ENCODE results near the gene SCNN1G. TPM values are rescaled to one million over a fixed set of nuclear protein-coding genes. Genes with fewer than 3 reads are reported as not detected.

SCNN1G gene
- total and polyA plus RNA-seq, 2 experiments from 2014 or later, result not detected

- H2AFZ ChIP-seq, result no peak overlapping the region
- 63 to 66% methylated on average over 5 of the region's 5 CpGs for WGBS, 2 experiments (ENCODE audit: low coverage in 1 of 2, low lambda C conversion rate in 2 of 2, missing lambda C conversion rate in 2 of 2)
- TF ChIP-seq EZH2phosphoT487 (IDR thresholded peaks at IDR 0.05; ENCODE audit: insufficient read depth, low read depth) (no peak), EZH2 (IDR thresholded peaks at IDR 0.05; ENCODE audit: insufficient read depth, poor library complexity, severe bottlenecking) (no peak)
- H4K20me1 ChIP-seq (ENCODE audit: insufficient read depth), result peaks cover 4% of the 10 kb centered on the region
- no peak overlapping the region for H3K9ac ChIP-seq
- H3K36me3 ChIP-seq (ENCODE audit: low read depth), result no peaks in the 10 kb centered on the region
- H3K27ac ChIP-seq, result no peak overlapping the region
- H3F3A ChIP-seq (ENCODE audit: insufficient read depth), result 0 out of 2 replicates have a peak, but pooled peaks cover 5% of the 10 kb centered on the region
- no peak for DNase-seq
- in situ Hi-C loops (cut with MboI), result no loop called here
- H3K27me3 ChIP-seq (replicated peaks; ENCODE audit: insufficient read depth), result no peaks in the 10 kb centered on the region
- H3K4me1 ChIP-seq (ENCODE audit: insufficient read depth), result peaks cover 10% of the 10 kb centered on the region
- H3K79me2 ChIP-seq (ENCODE audit: insufficient read depth), result peaks cover 100% of the 10 kb centered on the region
- H3K4me2 ChIP-seq (ENCODE audit: unreplicated experiment), result no peak overlapping the region
- no peaks in the 10 kb centered on the region for H3K9me3 ChIP-seq (ENCODE audit: low read depth)
- no peaks in the 10 kb centered on the region for H3K9me2 ChIP-seq (ENCODE audit: insufficient read depth)
- H3K4me3 ChIP-seq, result no peak overlapping the region
Observed at GRCh38 chr16:23137818-23138217, 44.7 kb upstream of the SCNN1G start.

DNA sequence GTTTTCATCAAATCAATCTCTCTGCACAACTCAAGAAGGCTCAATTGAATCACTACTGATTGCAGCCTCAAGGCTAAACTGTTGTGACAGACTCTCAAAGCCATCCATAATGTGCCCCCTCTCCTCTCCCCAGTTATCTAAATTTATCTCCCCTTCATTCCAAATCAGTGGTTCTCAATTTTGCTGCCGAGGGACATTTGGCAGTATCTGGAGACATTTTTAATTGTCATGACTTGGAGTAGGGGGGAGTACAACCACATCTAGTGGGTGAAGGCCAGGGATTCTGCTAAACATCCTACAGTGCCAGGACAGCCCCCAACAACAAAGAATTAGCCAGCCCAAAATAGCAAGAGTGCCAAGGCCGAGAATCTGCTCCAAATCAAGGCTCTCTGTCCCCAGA lies 42.4 kb upstream of the SCNN1G start:
- DNase-seq, result no peak
- H3K9me2 ChIP-seq (ENCODE audit: insufficient read depth), result no peaks in the 10 kb centered on the region
- H3K9ac ChIP-seq, result no peak overlapping the region
- WGBS, 2 experiments (ENCODE audit: low coverage in 1 of 2, low lambda C conversion rate in 2 of 2, missing lambda C conversion rate in 2 of 2), result 74 to 85% methylated on average over 2 of the region's 2 CpGs
- peaks cover 3% of the 10 kb centered on the region; the same call in 1 of the 2 replicates for H4K20me1 ChIP-seq (ENCODE audit: insufficient read depth)
- H3K4me3 ChIP-seq, result no peak overlapping the region
- H3K4me2 ChIP-seq (ENCODE audit: unreplicated experiment), result no peak overlapping the region
- no peaks in the 10 kb centered on the region for H3K36me3 ChIP-seq (ENCODE audit: low read depth)
- H3K4me1 ChIP-seq (ENCODE audit: insufficient read depth), result peaks cover under 1% of the 10 kb centered on the region; the same call in 1 of the 2 replicates
- TF ChIP-seq EZH2phosphoT487 (IDR thresholded peaks at IDR 0.05; ENCODE audit: insufficient read depth, low read depth) (no peak), EZH2 (IDR thresholded peaks at IDR 0.05; ENCODE audit: insufficient read depth, poor library complexity, severe bottlenecking) (no peak)
- no peak overlapping the region for H2AFZ ChIP-seq
- H3F3A ChIP-seq (ENCODE audit: insufficient read depth), result no peaks in the 10 kb centered on the region
- in situ Hi-C loops (cut with MboI), result no loop called here
- peaks cover 100% of the 10 kb centered on the region for H3K79me2 ChIP-seq (ENCODE audit: insufficient read depth)
- H3K27ac ChIP-seq, result no peak overlapping the region
- H3K9me3 ChIP-seq (ENCODE audit: low read depth), result no peaks in the 10 kb centered on the region
- no peaks in the 10 kb centered on the region for H3K27me3 ChIP-seq (replicated peaks; ENCODE audit: insufficient read depth)

DNA sequence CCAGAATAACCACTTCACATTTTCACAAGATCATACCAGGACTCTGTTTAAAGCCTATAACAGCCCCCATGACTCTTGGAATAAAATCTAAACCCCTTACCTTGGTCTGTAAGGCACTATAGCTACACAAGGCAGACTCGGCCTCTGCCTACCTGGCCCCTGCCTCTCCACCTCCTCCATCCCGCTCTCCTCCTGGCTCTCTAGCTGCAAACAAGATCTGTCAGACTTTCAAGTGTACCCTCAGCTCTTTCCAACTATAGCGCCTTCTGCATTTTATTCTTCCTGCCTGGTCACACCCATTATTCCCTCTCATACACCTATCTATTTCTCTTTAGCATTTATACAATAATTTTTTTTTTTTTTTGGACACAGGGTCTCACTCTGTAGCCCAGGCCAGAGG lies 41.5 kb upstream of the SCNN1G start:
- TF ChIP-seq EZH2phosphoT487 (IDR thresholded peaks at IDR 0.05; ENCODE audit: insufficient read depth, low read depth) (no peak), EZH2 (IDR thresholded peaks at IDR 0.05; ENCODE audit: insufficient read depth, poor library complexity, severe bottlenecking) (no peak)
- no peaks in the 10 kb centered on the region for H3K27me3 ChIP-seq (replicated peaks; ENCODE audit: insufficient read depth)
- in situ Hi-C loops (cut with MboI), result no loop called here
- no peak for DNase-seq
- no peak overlapping the region for H3K9ac ChIP-seq
- H3K79me2 ChIP-seq (ENCODE audit: insufficient read depth), result peaks cover 98% of the 10 kb centered on the region
- H3K4me2 ChIP-seq (ENCODE audit: unreplicated experiment), result no peak overlapping the region
- H3K4me3 ChIP-seq, result no peak overlapping the region
- 0 out of 2 replicates have a peak, but pooled peaks cover 3% of the 10 kb centered on the region for H4K20me1 ChIP-seq (ENCODE audit: insufficient read depth)
- no peak overlapping the region for H3K27ac ChIP-seq
- H3K9me3 ChIP-seq (ENCODE audit: low read depth), result no peaks in the 10 kb centered on the region
- 97 to 98% methylated on average over 3 of the region's 3 CpGs for WGBS, 2 experiments (ENCODE audit: low coverage in 1 of 2, low lambda C conversion rate in 2 of 2, missing lambda C conversion rate in 2 of 2)
- H3F3A ChIP-seq (ENCODE audit: insufficient read depth), result no peaks in the 10 kb centered on the region
- no peaks in the 10 kb centered on the region for H3K36me3 ChIP-seq (ENCODE audit: low read depth)
- H3K9me2 ChIP-seq (ENCODE audit: insufficient read depth), result no peaks in the 10 kb centered on the region
- no peak overlapping the region for H2AFZ ChIP-seq
- H3K4me1 ChIP-seq (ENCODE audit: insufficient read depth), result peaks cover 9% of the 10 kb centered on the region

DNA sequence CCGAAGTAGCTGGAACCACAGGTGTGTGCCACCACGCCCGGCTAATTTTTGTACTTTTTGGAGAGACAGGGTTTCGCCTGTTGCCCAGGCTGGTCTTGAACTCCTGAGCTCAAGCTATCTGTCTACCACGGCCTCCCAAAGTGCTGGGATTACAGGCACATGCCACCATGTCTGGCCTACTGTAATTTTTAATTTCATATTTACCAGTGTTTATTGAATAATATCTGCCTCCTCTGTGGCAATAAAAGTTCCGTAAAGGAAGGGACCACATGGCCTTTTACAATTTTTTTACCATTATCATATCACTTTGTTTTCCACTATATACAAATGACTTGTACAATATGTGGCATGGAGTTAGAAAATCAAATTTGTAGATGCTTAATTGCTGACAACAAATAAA lies 41.0 kb upstream of the SCNN1G start:
- Histone ChIP-seq H3K4me2 (ENCODE audit: unreplicated experiment) (no peak overlapping the region), H3K27ac (no peak overlapping the region), H3K4me1 (ENCODE audit: insufficient read depth) (peaks cover 13% of the 10 kb centered on the region), H2AFZ (no peak overlapping the region), H3K79me2 (ENCODE audit: insufficient read depth) (peaks cover 98% of the 10 kb centered on the region), H3K4me3 (no peak overlapping the region), H4K20me1 (ENCODE audit: insufficient read depth) (0 out of 2 replicates have a peak, but pooled peaks cover 3% of the 10 kb centered on the region), H3F3A (ENCODE audit: insufficient read depth) (0 out of 2 replicates have a peak, but pooled peaks cover 1% of the 10 kb centered on the region), H3K9me2 (ENCODE audit: insufficient read depth) (no peaks in the 10 kb centered on the region), H3K9me3 (ENCODE audit: low read depth) (no peaks in the 10 kb centered on the region), H3K36me3 (ENCODE audit: low read depth) (no peaks in the 10 kb centered on the region), H3K9ac (no peak overlapping the region), H3K27me3 (replicated peaks; ENCODE audit: insufficient read depth) (no peaks in the 10 kb centered on the region)
- no peak for DNase-seq
- no peak for TF ChIP-seq EZH2 (IDR thresholded peaks at IDR 0.05; ENCODE audit: insufficient read depth, poor library complexity, severe bottlenecking)
- no peak for TF ChIP-seq EZH2phosphoT487 (IDR thresholded peaks at IDR 0.05; ENCODE audit: insufficient read depth, low read depth)
- in situ Hi-C loops (cut with MboI), result no loop called here
- WGBS, 2 experiments (ENCODE audit: low coverage in 1 of 2, low lambda C conversion rate in 2 of 2, missing lambda C conversion rate in 2 of 2), result 95 to 97% methylated on average over 6 of the region's 6 CpGs

Measured in GM23248 (cell line).